HepG2 (cell line): ENCODE data around the gene MLST8. TPM values are rescaled to one million over a fixed set of nuclear protein-coding genes. Genes with fewer than 3 reads are reported as not detected.

ENCODE experiments used
- ATAC-seq: fragments of 200-7000 bp; cut with Tn5 transposase; 3 replicates; pipeline ENCODE4 v1.9.1; 2020; ENCODE audit warnings: mild to moderate bottlenecking, moderate library complexity
- BruUV-seq: library from RNA; stranded (reverse); fragments of 400-500 nt; replicated peaks from 2 replicates; lab custom pipeline; 2021; lab: Mats Ljungman, UMichigan
- CTCF ChIA-PET: fragments of 300-600 bp; formaldehyde crosslinking; extraction: SDS; loops from one replicate; lab custom pipeline; 2021; ENCODE audit warnings: low total read pairs, inconsistent platforms, low intra/inter-chr PET ratio; lab: Yijun Ruan, JAX
- POLR2A ChIA-PET: fragments of 350-600 bp; sonication (Branson Sonifier 250); formaldehyde crosslinking; loops from one replicate; lab custom pipeline; 2020; ENCODE audit warnings: antibody characterized with exemption, inconsistent platforms; lab: Yijun Ruan, JAX
- DNase-seq: peaks from one replicate; pipeline ENCODE4 v3.0.0-alpha.2; 2015; ENCODE audit warnings: low spot score
- FAIRE-seq: peaks from 3 replicates; lab custom pipeline; 2011; peaks lifted over from hg19 to GRCh38; lab: Jason Lieb, UNC
- H2AFZ ChIP-seq: one replicate; pipeline ENCODE4 v1.6.1; 2011; ENCODE audit warnings: low read length, inconsistent platforms
- H3K27ac ChIP-seq: fragments of 300-600 bp; 3 replicates; pipeline ENCODE4 v1.8.0; 2011; ENCODE audit warnings: mixed run types, mild to moderate bottlenecking, mixed read lengths, low read length, inconsistent platforms; ENCODE audit not compliant: insufficient read depth; ENCODE audit errors: extremely low read length
- H3K27me3 ChIP-seq, 2 experiments: fragments of 200-600 bp in 1 of 2; 2 replicates in 1 of 2; 3 replicates in 1 of 2; pipeline versions ENCODE4 v1.6.0 to v1.8.0; 2011; ENCODE audit warnings: low read length in 2 of 2, mild to moderate bottlenecking in 2 of 2, moderate library complexity in 2 of 2, inconsistent platforms in 1 of 2; ENCODE audit not compliant: insufficient read depth in 2 of 2, control insufficient read depth in 1 of 2
- H3K36me3 ChIP-seq, 2 experiments: fragments of 200-600 bp in 1 of 2; replicated peaks in 1 of 2; 2 replicates in 1 of 2; 3 replicates in 1 of 2; pipeline versions ENCODE4 v1.5.1 to v1.8.0; 2011; ENCODE audit warnings: low read length in 2 of 2, inconsistent platforms in 1 of 2; ENCODE audit not compliant: insufficient read depth in 2 of 2, control insufficient read depth in 1 of 2
- H3K4me1 ChIP-seq: 2 replicates; pipeline ENCODE4 v1.5.1; 2012; ENCODE audit warnings: low read length, inconsistent platforms; ENCODE audit not compliant: insufficient read depth
- H3K4me2 ChIP-seq: 2 replicates; pipeline ENCODE4 v1.6.0; 2011; ENCODE audit warnings: low read depth, low read length, inconsistent platforms
- H3K4me3 ChIP-seq, 3 experiments: fragments of 200-600 bp in 1 of 3; sonication (generic), shearing (Covaris generic) in 1 of 3; replicated peaks in 1 of 3; 2 replicates each; pipeline ENCODE4 v1.5.1; 2011 to 2016; ENCODE audit warnings: low read length in 3 of 3, inconsistent platforms in 2 of 3, low read depth in 2 of 3, mild to moderate bottlenecking in 2 of 3, control low read depth in 1 of 3, mixed read lengths in 1 of 3; ENCODE audit not compliant: insufficient read depth in 1 of 3
- H3K79me2 ChIP-seq: one replicate; pipeline ENCODE4 v1.6.1; 2011; ENCODE audit warnings: low read length, inconsistent platforms; ENCODE audit not compliant: insufficient read depth
- H3K9ac ChIP-seq: 2 replicates; pipeline ENCODE4 v1.6.0; 2011; ENCODE audit warnings: mild to moderate bottlenecking, low read depth, low read length, inconsistent platforms; ENCODE audit not compliant: insufficient read depth
- H3K9me3 ChIP-seq: 2 replicates; pipeline ENCODE4 v1.5.1; 2012; ENCODE audit warnings: mild to moderate bottlenecking, low read length
- H4K20me1 ChIP-seq: 2 replicates; pipeline ENCODE4 v1.6.0; 2011; ENCODE audit warnings: inconsistent platforms, mild to moderate bottlenecking, low read length, moderate library complexity; ENCODE audit not compliant: insufficient read depth
- AGO1 ChIP-seq: fragments of 200-400 bp; formaldehyde crosslinking; IDR thresholded peaks from 2 replicates; pipeline ENCODE4 v1.6.1; 2017; ENCODE audit warnings: mild to moderate bottlenecking, low read depth, low read length, moderate library complexity; ENCODE audit not compliant: poor library complexity, severe bottlenecking
- AGO2 ChIP-seq: fragments of 200-400 bp; formaldehyde crosslinking; optimal IDR thresholded peaks from 2 replicates; pipeline ENCODE3; 2017; ENCODE audit warnings: mild to moderate bottlenecking, low read depth, low read length, moderate library complexity
- ATF1 ChIP-seq: IDR thresholded peaks from 2 replicates; pipeline ENCODE4 v1.6.1; 2016; ENCODE audit warnings: mild to moderate bottlenecking, control low read depth
- HNF4A ChIP-seq: sonication (generic); formaldehyde crosslinking; IDR thresholded peaks from 2 replicates; pipeline ENCODE4 v1.4.0; 2020; ENCODE audit warnings: missing genetic modification reagents
- MTA1 ChIP-seq: sonication (generic); formaldehyde crosslinking; IDR thresholded peaks from 2 replicates; pipeline ENCODE4 v1.4.0; 2020; ENCODE audit warnings: missing genetic modification reagents, mild to moderate bottlenecking, borderline replicate concordance
- POLR2A ChIP-seq, 2 experiments: IDR thresholded peaks; 2 replicates each; pipeline ENCODE4 v1.6.1; 2011; ENCODE audit warnings: low read depth in 2 of 2, low read length in 2 of 2, mild to moderate bottlenecking in 1 of 2, moderate library complexity in 1 of 2; ENCODE audit not compliant: insufficient read depth in 1 of 2
- POLR2G ChIP-seq: fragments of 200-400 bp; formaldehyde crosslinking; IDR thresholded peaks from 2 replicates; pipeline ENCODE4 v1.6.1; 2018; ENCODE audit warnings: mild to moderate bottlenecking, low read depth, low read length, moderate library complexity
- RBFOX2 ChIP-seq: fragments of 200-400 bp; formaldehyde crosslinking; IDR thresholded peaks from 2 replicates; pipeline ENCODE4 v1.6.1; 2017; ENCODE audit warnings: low read depth, mild to moderate bottlenecking, low read length
- RBM22 ChIP-seq: fragments of 200-400 bp; formaldehyde crosslinking; optimal IDR thresholded peaks from 2 replicates; pipeline ENCODE3; 2017; ENCODE audit warnings: mild to moderate bottlenecking, low read length, moderate library complexity
- SAP130 ChIP-seq: IDR thresholded peaks from 2 replicates; pipeline ENCODE4 v1.6.1; 2016; ENCODE audit warnings: low read depth
- TOPORS ChIP-seq: sonication (generic); formaldehyde crosslinking; IDR thresholded peaks from 2 replicates; pipeline ENCODE4 v1.8.0; 2023; ENCODE audit warnings: mild to moderate bottlenecking, missing genetic modification reagents
- ZKSCAN5 ChIP-seq: sonication (generic); formaldehyde crosslinking; IDR thresholded peaks from 2 replicates; pipeline ENCODE4 v1.5.1; 2020; ENCODE audit warnings: mild to moderate bottlenecking, missing genetic modification reagents
- WGBS: methylation state at CpG from one replicate; pipeline ENCODE4 v1.1.6; 2017; ENCODE audit warnings: low lambda C conversion rate; 5-methylcytosine and 5-hydroxymethylcytosine counted together
- in situ Hi-C: cut with HindIII; loops from 2 replicates; pipeline ENCODE4 v1.10.0; 2017; ENCODE audit warnings: low pct_unique_long_range_greater_than_20kb; ENCODE audit not compliant: extremely low pct_ligation_motif_present
- intact Hi-C: fragments of 100-400 bp; cut with micrococcal nuclease; formaldehyde crosslinking; loops from one replicate; pipeline ENCODE4 v1.10.0; 2022; ENCODE audit not compliant: unreplicated experiment
- polyA plus RNA-seq, 8 experiments: library from polyadenylated mRNA; depleted of rRNA in 3 of 8; stranded (reverse) in 7 of 8; unstranded in 1 of 8; fragments of >200 nt; fragmentation: Illumina TruSeq in 4 of 8; extraction: Trizol in 4 of 8; gene quantifications; 2 replicates each; pipeline versions ENCODE4 v1.2.1 to v1.2.3, GENCODE V29; 2011 to 2016; ENCODE audit warnings: low read depth in 4 of 8, missing spikeins in 1 of 8, mixed read lengths in 1 of 8; ENCODE audit not compliant: insufficient read depth in 1 of 8
- total RNA-seq, 5 experiments: library from RNA; depleted of rRNA; stranded (reverse); fragments of >200 nt; fragmentation: Illumina TruSeq; extraction: Trizol; gene quantifications; 2 replicates each; pipeline ENCODE4 v1.2.3, GENCODE V29; 2016; ENCODE audit warnings: low read depth in 1 of 5
- TF ChIP-seq, protein P1 (sequence below): sonication (generic); formaldehyde crosslinking; IDR thresholded peaks from 2 replicates; pipeline ENCODE4 v1.4.0; 2020; ENCODE audit warnings: mild to moderate bottlenecking, missing genetic modification reagents
- TF ChIP-seq, protein P2 (sequence below): fragments of 450-650 bp; IDR thresholded peaks from 2 replicates; pipeline ENCODE4 v1.6.1; 2017; ENCODE audit warnings: mild to moderate bottlenecking
- TF ChIP-seq, protein P3 (sequence below): sonication (generic); formaldehyde crosslinking; IDR thresholded peaks from 2 replicates; pipeline ENCODE4 v1.8.1; 2022; ENCODE audit warnings: low read depth, mild to moderate bottlenecking, missing genetic modification reagents

The MLST8 gene
- total and polyA plus RNA-seq, 2 of the 13 experiments (the other 11 are each of a cell fraction or from before 2014, with no cell fraction given), result 30.8 to 72.7 TPM

DNA sequence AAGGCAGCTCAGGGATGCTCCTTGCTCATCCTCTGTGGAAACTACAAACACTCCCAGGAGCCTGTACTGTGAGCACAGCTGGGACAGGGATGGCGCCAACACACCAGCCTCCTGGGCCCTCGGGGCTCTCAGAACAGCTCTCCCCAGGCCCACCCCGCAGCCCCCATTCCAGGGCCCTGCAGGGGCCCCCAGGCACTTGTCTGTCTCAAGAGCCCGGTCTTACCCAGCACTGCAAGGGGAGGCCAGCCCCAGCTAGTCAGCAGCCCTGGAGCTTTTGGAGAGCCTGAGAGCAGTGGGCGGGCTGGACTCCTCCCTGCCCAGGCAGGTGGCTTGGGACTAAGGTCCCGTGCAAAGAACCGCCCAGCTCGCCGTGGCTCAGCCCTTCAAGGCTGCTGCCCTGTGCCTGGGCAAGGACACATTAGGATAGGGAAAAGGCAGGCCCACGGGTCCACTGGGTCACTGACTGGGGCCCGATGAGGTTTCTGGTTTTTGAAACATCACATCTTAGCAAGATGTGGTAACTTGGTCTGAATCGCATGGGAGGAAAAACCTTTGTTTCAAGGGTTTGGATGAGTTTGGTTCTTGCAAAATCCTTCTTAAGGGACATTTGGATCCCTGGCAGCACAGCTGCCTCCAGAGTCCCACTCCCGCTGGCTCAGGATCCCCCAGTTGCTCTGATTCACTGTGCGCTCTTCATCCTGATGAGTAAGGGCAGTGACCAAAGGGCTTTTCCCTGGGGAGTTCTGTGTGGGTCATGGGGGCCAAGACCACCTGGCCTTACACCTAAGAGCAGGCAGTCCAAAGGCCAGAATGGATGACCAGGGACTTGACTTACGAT lies 33.8 kb downstream of the MLST8 start:
- 17% methylated on average over 1 of the region's 15 CpGs for WGBS
- H3K27me3 ChIP-seq, result no peaks in the 10 kb centered on the region
- in situ Hi-C loops (no loop called here), intact Hi-C loops (no loop called here)
- H2AFZ ChIP-seq, result no peak overlapping the region
- H3K4me2 ChIP-seq, result no peak overlapping the region
- FAIRE-seq, result no peak
- no peak overlapping the region for H3K4me3 ChIP-seq
- no TSS peak for BruUV-seq
- ChIA-PET CTCF (no interaction called here), POLR2A (interaction anchor here (0.9 to 3.5 kb wide), 5 partner anchors 12 to 84 kb away, joined by 3 to 16 read pairs (median 4); partner anchors contain the start of genes ECI1, PGP and TRAF7)
- 0 out of 2 replicates have a peak, but pooled peaks cover 2% of the 10 kb centered on the region for H4K20me1 ChIP-seq
- H3K9me3 ChIP-seq, result no peaks in the 10 kb centered on the region
- peak; percentile 42 for ATAC-seq
- TF ChIP-seq, protein P1, sequence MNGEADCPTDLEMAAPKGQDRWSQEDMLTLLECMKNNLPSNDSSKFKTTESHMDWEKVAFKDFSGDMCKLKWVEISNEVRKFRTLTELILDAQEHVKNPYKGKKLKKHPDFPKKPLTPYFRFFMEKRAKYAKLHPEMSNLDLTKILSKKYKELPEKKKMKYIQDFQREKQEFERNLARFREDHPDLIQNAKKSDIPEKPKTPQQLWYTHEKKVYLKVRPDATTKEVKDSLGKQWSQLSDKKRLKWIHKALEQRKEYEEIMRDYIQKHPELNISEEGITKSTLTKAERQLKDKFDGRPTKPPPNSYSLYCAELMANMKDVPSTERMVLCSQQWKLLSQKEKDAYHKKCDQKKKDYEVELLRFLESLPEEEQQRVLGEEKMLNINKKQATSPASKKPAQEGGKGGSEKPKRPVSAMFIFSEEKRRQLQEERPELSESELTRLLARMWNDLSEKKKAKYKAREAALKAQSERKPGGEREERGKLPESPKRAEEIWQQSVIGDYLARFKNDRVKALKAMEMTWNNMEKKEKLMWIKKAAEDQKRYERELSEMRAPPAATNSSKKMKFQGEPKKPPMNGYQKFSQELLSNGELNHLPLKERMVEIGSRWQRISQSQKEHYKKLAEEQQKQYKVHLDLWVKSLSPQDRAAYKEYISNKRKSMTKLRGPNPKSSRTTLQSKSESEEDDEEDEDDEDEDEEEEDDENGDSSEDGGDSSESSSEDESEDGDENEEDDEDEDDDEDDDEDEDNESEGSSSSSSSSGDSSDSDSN (CRISPR knock-in tag), result peak; percentile 15; the same call in 1 of the 2 replicates
- peak; percentile 6; the same call in 1 of the 2 replicates for TF ChIP-seq HNF4A (CRISPR knock-in tag)
- TF ChIP-seq AGO1, result peak; percentile 27
- TF ChIP-seq RBM22, result peak; percentile 19
- no peak for TF ChIP-seq SAP130
- TF ChIP-seq POLR2A (IDR thresholded peaks at IDR 0.05; ENCODE audit: insufficient read depth in 1 of 2, low read depth in 2 of 2, low read length in 2 of 2), result 0 out of 4 replicates have a peak, but pooled peaks of 1 of the 2 experiments have one; percentile 12
- TF ChIP-seq, protein P2, sequence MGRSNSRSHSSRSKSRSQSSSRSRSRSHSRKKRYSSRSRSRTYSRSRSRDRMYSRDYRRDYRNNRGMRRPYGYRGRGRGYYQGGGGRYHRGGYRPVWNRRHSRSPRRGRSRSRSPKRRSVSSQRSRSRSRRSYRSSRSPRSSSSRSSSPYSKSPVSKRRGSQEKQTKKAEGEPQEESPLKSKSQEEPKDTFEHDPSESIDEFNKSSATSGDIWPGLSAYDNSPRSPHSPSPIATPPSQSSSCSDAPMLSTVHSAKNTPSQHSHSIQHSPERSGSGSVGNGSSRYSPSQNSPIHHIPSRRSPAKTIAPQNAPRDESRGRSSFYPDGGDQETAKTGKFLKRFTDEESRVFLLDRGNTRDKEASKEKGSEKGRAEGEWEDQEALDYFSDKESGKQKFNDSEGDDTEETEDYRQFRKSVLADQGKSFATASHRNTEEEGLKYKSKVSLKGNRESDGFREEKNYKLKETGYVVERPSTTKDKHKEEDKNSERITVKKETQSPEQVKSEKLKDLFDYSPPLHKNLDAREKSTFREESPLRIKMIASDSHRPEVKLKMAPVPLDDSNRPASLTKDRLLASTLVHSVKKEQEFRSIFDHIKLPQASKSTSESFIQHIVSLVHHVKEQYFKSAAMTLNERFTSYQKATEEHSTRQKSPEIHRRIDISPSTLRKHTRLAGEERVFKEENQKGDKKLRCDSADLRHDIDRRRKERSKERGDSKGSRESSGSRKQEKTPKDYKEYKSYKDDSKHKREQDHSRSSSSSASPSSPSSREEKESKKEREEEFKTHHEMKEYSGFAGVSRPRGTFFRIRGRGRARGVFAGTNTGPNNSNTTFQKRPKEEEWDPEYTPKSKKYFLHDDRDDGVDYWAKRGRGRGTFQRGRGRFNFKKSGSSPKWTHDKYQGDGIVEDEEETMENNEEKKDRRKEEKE, result no peak
- TF ChIP-seq ATF1 (CRISPR knock-in tag), result no peak
- TF ChIP-seq MTA1 (CRISPR knock-in tag), result no peak
- 0 out of 2 replicates have a peak, but pooled peaks have one; percentile 51 for TF ChIP-seq TOPORS (CRISPR knock-in tag)
- TF ChIP-seq, protein P3, sequence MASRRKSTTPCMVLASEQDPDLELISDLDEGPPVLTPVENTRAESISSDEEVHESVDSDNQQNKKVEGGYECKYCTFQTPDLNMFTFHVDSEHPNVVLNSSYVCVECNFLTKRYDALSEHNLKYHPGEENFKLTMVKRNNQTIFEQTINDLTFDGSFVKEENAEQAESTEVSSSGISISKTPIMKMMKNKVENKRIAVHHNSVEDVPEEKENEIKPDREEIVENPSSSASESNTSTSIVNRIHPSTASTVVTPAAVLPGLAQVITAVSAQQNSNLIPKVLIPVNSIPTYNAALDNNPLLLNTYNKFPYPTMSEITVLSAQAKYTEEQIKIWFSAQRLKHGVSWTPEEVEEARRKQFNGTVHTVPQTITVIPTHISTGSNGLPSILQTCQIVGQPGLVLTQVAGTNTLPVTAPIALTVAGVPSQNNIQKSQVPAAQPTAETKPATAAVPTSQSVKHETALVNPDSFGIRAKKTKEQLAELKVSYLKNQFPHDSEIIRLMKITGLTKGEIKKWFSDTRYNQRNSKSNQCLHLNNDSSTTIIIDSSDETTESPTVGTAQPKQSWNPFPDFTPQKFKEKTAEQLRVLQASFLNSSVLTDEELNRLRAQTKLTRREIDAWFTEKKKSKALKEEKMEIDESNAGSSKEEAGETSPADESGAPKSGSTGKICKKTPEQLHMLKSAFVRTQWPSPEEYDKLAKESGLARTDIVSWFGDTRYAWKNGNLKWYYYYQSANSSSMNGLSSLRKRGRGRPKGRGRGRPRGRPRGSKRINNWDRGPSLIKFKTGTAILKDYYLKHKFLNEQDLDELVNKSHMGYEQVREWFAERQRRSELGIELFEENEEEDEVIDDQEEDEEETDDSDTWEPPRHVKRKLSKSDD (CRISPR knock-in tag), result 0 out of 2 replicates have a peak, but pooled peaks have one; percentile 32
- TF ChIP-seq AGO2, result peak; percentile 72
- no peak for TF ChIP-seq ZKSCAN5
- peak; percentile 68 for TF ChIP-seq POLR2G
- TF ChIP-seq RBFOX2, result peak; percentile 34; the same call in 1 of the 2 replicates
- H3K27ac ChIP-seq, result peak overlapping the region; percentile 37
- no peaks in the 10 kb centered on the region for H3K79me2 ChIP-seq
- no peak for DNase-seq
- H3K4me1 ChIP-seq, result peaks cover 31% of the 10 kb centered on the region
- no peak overlapping the region for H3K9ac ChIP-seq
- H3K36me3 ChIP-seq, result peaks cover 6 to 23% of the 10 kb centered on the region in 2 experiments; a peak in 4 of 5 replicates
